ENCODE results near the gene CFAP410.

The CFAP410 gene

GRCh38 chr21:44298301-44298700, 40.9 kb downstream of the CFAP410 start:
- peak; percentile 38 for DNase-seq (ENCODE audit: low read depth)

DNA sequence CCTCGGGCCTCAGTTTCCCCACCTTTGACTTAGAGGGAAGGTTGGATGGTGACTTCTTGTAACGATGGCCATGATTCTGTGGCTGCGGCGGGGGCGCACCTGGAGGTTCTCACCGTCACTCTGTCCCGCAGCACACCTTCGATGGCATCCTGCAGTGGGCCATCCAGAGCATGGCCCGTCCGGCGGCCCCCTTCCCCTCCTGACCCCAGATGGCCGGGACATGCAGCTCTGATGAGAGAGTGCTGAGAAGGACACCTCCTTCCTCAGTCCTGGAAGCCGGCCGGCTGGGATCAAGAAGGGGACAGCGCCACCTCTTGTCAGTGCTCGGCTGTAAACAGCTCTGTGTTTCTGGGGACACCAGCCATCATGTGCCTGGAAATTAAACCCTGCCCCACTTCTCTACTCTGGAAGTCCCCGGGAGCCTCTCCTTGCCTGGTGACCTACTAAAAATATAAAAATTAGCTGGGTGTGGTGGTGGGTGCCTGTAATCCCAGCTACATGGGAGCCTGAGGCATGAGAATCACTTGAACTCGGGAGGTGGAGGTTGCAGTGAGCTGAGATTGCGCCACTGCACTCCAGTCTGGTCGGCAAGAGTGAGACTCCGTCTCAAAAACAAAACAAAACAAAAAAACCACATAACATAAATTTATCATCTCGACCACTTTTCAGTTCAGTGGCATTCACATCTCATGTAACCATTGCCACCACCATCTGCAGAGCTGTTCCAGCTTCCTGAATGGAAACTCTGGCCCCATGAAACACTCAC, 41.5 kb downstream of the CFAP410 start:
- peak; percentile 83 for DNase-seq (ENCODE audit: low read depth)

GRCh38 chr21:44296916-44297315, 42.3 kb downstream of the CFAP410 start:
- DNase-seq (ENCODE audit: low read depth), result no peak

- DNase-seq (ENCODE audit: low read depth), result no peak
These were observed 43.1 kb downstream of the CFAP410 start for GRCh38 chr21:44296103-44296519.

- no peak for DNase-seq (ENCODE audit: low read depth)
These were observed 43.5 kb downstream of the CFAP410 start for GRCh38 chr21:44295646-44296045.

GRCh38 chr21:44295163-44295573, 44.0 kb downstream of the CFAP410 start:
- no peak for DNase-seq (ENCODE audit: low read depth)

DNA sequence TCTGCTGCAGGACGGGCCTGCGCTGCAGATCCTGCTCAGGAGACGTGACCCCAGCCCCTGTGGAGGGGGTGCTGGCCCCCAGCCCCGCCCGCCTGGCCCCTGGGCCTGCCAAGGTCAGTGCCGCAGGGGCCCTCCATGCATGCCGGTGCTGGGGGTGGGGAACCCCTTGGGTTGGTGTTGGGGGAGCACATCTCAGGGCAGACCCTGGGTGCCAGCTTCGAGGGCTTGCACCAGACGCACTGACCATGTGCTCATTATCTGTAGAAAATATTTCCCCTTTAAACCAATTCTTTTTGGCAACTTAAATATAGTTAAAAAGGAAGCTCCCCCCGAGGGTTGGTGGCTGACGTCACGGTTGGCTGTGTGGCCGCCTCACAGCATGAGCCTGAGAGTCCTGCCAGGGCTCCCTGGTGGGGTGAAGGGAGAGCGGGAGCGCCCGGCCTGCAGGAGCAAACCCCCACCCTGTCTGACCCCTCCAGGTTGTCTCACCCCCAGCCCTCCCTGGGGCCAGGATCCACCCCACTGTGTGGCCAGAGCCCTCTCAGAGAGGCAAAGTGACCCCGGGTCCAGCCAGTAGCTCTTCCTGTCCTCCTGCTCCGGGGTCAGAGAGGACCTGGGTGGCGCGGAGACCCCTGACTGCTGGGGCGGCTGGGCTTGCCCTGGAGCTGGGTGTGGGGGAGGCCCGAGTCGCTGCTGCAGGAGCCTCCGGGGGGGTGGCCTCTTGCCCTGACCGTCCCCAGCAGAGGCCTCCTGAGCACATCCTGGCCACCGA, 44.6 kb downstream of the CFAP410 start:
- DNase-seq (ENCODE audit: low read depth), result peak; percentile 40

DNA sequence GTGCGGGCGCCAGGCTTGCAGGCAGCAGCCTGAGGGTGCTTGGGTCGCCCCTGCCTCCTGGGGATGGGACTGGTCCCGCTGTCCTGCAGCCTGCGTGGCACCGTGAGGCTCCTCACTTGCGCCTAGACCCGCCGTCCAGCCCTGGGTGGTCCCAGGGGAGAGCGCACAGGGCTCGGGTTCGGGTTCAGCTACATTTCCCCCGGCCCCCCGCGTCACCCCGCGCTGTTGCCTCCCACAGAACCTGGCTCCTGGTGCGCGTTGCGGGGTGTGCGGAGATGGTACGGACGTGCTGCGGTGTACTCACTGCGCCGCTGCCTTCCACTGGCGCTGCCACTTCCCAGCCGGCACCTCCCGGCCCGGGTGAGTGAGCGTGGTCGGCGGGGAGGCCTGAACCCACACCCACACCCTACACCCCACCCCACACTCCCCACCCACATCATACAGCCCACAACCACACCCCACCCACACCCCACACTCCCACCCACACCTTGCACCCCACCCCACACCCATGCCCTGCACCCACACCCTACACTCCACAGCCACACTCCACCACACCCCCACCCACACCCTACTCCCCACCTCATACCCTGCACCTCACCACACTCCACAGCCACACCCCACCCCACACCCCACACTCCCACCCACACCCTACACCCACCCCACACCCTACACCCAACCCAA, 45.5 kb downstream of the CFAP410 start:
- DNase-seq (ENCODE audit: low read depth), result no peak

GRCh38 chr21:44292812-44293195, 46.4 kb downstream of the CFAP410 start:
- DNase-seq (ENCODE audit: low read depth), result no peak

- no peak for DNase-seq (ENCODE audit: low read depth)
These were observed 47.0 kb downstream of the CFAP410 start for GRCh38 chr21:44291936-44292811.

DNA sequence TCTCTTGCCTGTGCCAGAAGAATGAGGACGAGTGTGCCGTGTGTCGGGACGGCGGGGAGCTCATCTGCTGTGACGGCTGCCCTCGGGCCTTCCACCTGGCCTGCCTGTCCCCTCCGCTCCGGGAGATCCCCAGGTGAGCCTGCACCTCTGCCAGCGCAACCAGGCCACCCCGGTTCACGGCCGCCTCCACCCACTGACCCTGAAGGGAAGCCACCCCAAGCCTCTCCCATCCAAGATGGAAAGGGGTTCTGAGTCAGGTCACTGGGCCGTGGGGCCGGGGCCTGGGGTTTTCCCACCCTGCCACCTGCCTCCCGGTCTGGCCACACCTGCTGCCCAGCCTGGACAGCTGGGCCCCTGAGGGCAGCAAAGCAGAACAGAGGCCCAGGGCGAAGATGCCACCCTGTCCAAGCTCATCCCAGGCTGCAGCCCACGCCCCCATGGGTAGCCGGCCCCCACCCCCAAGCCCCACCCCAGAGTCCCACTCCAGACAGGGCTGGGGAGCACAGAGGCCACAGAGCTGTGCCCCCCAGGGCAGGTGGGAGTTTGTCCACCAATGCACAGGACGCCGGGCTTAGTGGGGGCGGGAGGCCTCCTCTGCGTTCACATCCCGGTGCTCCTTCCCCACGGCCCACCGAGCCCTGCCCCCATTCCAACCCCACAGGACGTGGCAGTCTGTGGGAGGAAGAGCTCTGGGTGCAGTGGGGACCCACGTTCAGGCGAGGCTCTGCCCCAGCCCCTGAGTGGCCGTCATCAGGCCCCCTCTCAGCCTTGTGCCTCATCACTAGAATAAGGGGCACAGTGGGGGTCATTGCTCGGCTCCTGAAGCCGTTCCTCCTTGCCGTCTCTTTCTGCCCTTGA, 47.9 kb downstream of the CFAP410 start:
- DNase-seq (ENCODE audit: low read depth), result no peak

- DNase-seq (ENCODE audit: low read depth), result no peak
These were observed 48.7 kb downstream of the CFAP410 start for GRCh38 chr21:44290327-44291077.

GRCh38 chr21:44289381-44290010, 49.7 kb downstream of the CFAP410 start:
- DNase-seq (ENCODE audit: low read depth), result no peak

DNA sequence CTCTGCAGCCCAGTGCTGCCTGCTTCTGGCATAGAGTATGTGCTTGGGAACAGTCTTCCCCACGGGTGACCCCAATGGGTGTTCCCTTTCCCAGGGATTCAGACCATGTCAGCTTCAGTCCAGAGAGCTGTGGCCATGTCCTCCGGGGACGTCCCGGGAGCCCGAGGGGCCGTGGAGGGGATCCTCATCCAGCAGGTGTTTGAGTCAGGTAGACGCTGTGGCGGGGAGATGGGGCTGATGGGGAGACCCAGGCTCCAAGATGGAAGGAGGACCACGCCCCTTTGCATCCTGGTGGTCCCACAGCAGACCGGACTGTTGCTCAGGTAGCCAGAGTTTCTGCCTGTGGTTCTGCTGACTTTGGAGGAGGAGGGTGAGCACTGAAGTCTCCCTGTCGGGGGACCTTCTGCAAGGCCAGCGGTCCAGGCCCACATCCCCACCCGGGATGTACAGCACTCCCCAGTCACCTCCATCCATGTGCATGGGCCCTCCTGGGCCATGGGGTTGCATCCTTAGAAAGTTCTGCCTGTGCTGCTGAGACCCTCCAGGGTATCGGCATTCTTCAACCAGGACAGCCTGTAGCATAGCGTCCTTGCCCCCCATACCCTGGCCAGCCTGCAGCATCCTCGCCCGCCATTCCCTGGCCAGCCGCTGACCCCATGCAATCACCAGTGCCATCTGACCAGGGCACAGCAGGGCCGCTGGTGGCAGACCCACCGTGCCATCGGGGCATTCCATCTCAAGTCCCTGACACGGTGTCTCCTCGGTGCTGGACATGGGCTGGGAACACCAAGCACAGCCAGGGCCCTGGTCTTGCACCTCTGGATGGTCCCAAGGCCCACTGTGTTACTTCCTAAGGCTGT, 50.7 kb downstream of the CFAP410 start:
- DNase-seq (ENCODE audit: low read depth), result no peak

- DNase-seq (ENCODE audit: low read depth), result no peak
These were observed 52.2 kb downstream of the CFAP410 start for GRCh38 chr21:44286716-44287632.

- no peak for DNase-seq (ENCODE audit: low read depth)
These were observed 53.0 kb downstream of the CFAP410 start for GRCh38 chr21:44286086-44286715.

Measured in ELR (cell line).